Gastroesophageal sphincter (tissue), 4 donors: ENCODE measurements around the gene ALDH2. TPM values are rescaled to one million over a fixed set of nuclear protein-coding genes. Genes with fewer than 3 reads are reported as not detected.

Source experiments
- ATAC-seq: fragments of 150-250 bp; one replicate; pipeline ENCODE4 v1.9.1; 2016; ENCODE audit warnings: mild to moderate bottlenecking, moderate library complexity
- H3K27ac ChIP-seq, 4 donors: fragments of 200-600 bp; sonication (generic) in 3 of 4; 1 replicate in 3 of 4; 2 replicates in 1 of 4; pipeline ENCODE4 v1.5.1; 2016 to 2019
- H3K27me3 ChIP-seq: fragments of 200-600 bp; sonication (generic); one replicate; pipeline ENCODE4 v1.5.1; 2019
- H3K36me3 ChIP-seq, 2 donors: fragments of 200-600 bp; sonication (generic); one replicate each; pipeline ENCODE4 v1.5.1; 2019; ENCODE audit warnings: control low read depth in 1 of 2
- H3K4me1 ChIP-seq, 3 donors: fragments of 200-600 bp; sonication (generic); 1 replicate in 2 of 3; 2 replicates in 1 of 3; pipeline ENCODE4 v1.5.1; 2016 to 2019; ENCODE audit warnings: control low read depth in 2 of 3
- H3K4me3 ChIP-seq, 2 donors: fragments of 200-600 bp; sonication (generic); one replicate each; pipeline ENCODE4 v1.5.1; 2019; ENCODE audit warnings: mild to moderate bottlenecking in 1 of 2, moderate library complexity in 1 of 2
- H3K9me3 ChIP-seq, 3 donors: fragments of 200-600 bp; sonication (generic); one replicate each; pipeline ENCODE4 v1.5.1; 2017 to 2019; ENCODE audit warnings: control low read depth in 2 of 3
- EP300 ChIP-seq: sonication (generic); formaldehyde crosslinking; IDR thresholded peaks from one replicate; pipeline ENCODE4 v1.6.1; 2017; ENCODE audit warnings: antibody characterized with exemption, mild to moderate bottlenecking
- POLR2A ChIP-seq, 2 donors: fragments of 450-650 bp; IDR thresholded peaks; one replicate each; pipeline ENCODE4 v1.6.1; 2017; ENCODE audit warnings: antibody characterized with exemption in 2 of 2, mild to moderate bottlenecking in 2 of 2, moderate library complexity in 1 of 2
- POLR2AphosphoS5 ChIP-seq: sonication (generic); formaldehyde crosslinking; IDR thresholded peaks from one replicate; pipeline ENCODE4 v1.6.1; 2017; ENCODE audit warnings: antibody characterized with exemption
- WGBS, 2 donors: methylation state at CpG; one replicate each; pipeline ENCODE4 v1.1.5; 2018; ENCODE audit warnings: low coverage in 1 of 2; 5-methylcytosine and 5-hydroxymethylcytosine counted together
- total RNA-seq, 4 donors: library from RNA; depleted of rRNA; stranded (reverse); fragments of >200 nt; gene quantifications; one replicate each; pipeline ENCODE4 v1.1.0, GENCODE V29; 2016
- TF ChIP-seq, protein P1 (sequence below), 4 experiments: fragments of 200-600 bp in 2 of 4; fragments of 450-650 bp in 2 of 4; sonication (generic) in 1 of 4; IDR thresholded peaks; one replicate each; pipeline ENCODE4 v1.5.1; 2017 to 2019; ENCODE audit warnings: antibody characterized with exemption in 4 of 4, mild to moderate bottlenecking in 2 of 4, moderate library complexity in 2 of 4

Gene ALDH2
- total RNA-seq, 4 donors from 2014 or later = 197 to 245 (median 209) TPM

- Histone ChIP-seq H3K4me1 (peaks cover 0 to 31% (median 0%) of the 10 kb centered on the region in 3 donors), H3K36me3 (peaks cover 0 to 73% of the 10 kb centered on the region in 2 donors), H3K9me3 (no peaks in the 10 kb centered on the region), H3K4me3 (no peak overlapping the region), H3K27ac (no peak overlapping the region), H3K27me3 (no peaks in the 10 kb centered on the region)
- ATAC-seq = peak; percentile 89
- no peak for TF ChIP-seq EP300
- TF ChIP-seq POLR2A (IDR thresholded peaks at IDR 0.05) = no peak
- TF ChIP-seq, protein P1, sequence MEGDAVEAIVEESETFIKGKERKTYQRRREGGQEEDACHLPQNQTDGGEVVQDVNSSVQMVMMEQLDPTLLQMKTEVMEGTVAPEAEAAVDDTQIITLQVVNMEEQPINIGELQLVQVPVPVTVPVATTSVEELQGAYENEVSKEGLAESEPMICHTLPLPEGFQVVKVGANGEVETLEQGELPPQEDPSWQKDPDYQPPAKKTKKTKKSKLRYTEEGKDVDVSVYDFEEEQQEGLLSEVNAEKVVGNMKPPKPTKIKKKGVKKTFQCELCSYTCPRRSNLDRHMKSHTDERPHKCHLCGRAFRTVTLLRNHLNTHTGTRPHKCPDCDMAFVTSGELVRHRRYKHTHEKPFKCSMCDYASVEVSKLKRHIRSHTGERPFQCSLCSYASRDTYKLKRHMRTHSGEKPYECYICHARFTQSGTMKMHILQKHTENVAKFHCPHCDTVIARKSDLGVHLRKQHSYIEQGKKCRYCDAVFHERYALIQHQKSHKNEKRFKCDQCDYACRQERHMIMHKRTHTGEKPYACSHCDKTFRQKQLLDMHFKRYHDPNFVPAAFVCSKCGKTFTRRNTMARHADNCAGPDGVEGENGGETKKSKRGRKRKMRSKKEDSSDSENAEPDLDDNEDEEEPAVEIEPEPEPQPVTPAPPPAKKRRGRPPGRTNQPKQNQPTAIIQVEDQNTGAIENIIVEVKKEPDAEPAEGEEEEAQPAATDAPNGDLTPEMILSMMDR (IDR thresholded peaks at IDR 0.05) = peak in 3 of 4 experiments; percentile 71 to 92 (median 72)
- peak; percentile 11 for TF ChIP-seq POLR2AphosphoS5
- 0 to 17% methylated on average over 8 to 9 of the region's 23 CpGs for WGBS, 2 donors
Observed at GRCh38 chr12:111753144-111753881, 13.4 kb upstream of the ALDH2 start.

- Histone ChIP-seq H3K4me1 (peaks cover 0 to 19% (median 0%) of the 10 kb centered on the region in 3 donors), H3K27me3 (no peaks in the 10 kb centered on the region), H3K36me3 (peaks cover 0 to 59% of the 10 kb centered on the region in 2 donors), H3K4me3 (no peak overlapping the region), H3K27ac (no peak overlapping the region), H3K9me3 (no peaks in the 10 kb centered on the region)
- 70 to 80% methylated on average over 4 of the region's 8 CpGs for WGBS, 2 donors
- TF ChIP-seq POLR2AphosphoS5 (no peak), EP300 (no peak), POLR2A (IDR thresholded peaks at IDR 0.05) (no peak)
- TF ChIP-seq, protein P1 (IDR thresholded peaks at IDR 0.05) = no peak
- ATAC-seq = no peak
Observed at GRCh38 chr12:111754671-111755070, 12.1 kb upstream of the ALDH2 start.

- Histone ChIP-seq H3K9me3 (no peaks in the 10 kb centered on the region), H3K36me3 (peaks cover 0 to 44% of the 10 kb centered on the region in 2 donors), H3K4me1 (peaks cover 0 to 19% (median 0%) of the 10 kb centered on the region in 3 donors), H3K27ac (no peak overlapping the region), H3K4me3 (no peak overlapping the region), H3K27me3 (no peaks in the 10 kb centered on the region)
- WGBS, 2 donors = 80% methylated on average over 1 of the region's 15 CpGs; no CpG with 5 or more reads in 1 of the 2 donors
- no peak for TF ChIP-seq POLR2A (IDR thresholded peaks at IDR 0.05)
- TF ChIP-seq EP300 = no peak
- TF ChIP-seq, protein P1 (IDR thresholded peaks at IDR 0.05) = no peak
- TF ChIP-seq POLR2AphosphoS5 = no peak
- ATAC-seq = no peak
Observed at GRCh38 chr12:111756196-111756595, 10.5 kb upstream of the ALDH2 start.

- ATAC-seq = no peak
- Histone ChIP-seq H3K36me3 (peaks cover 0 to 42% of the 10 kb centered on the region in 2 donors), H3K27ac (no peak overlapping the region)
Observed at GRCh38 chr12:111756681-111757080, 10.1 kb upstream of the ALDH2 start.

More at GRCh38 chr12:111756681-111757080, 10.1 kb upstream of the ALDH2 start:
- TF ChIP-seq EP300 (no peak), POLR2AphosphoS5 (no peak), POLR2A (IDR thresholded peaks at IDR 0.05) (no peak)
- TF ChIP-seq, protein P1 (IDR thresholded peaks at IDR 0.05) = no peak
- H3K4me1 ChIP-seq = peaks cover 0 to 19% (median 0%) of the 10 kb centered on the region in 3 donors
- H3K27me3 ChIP-seq = no peaks in the 10 kb centered on the region
- no peak overlapping the region for H3K4me3 ChIP-seq
- 40% methylated on average over 1 of the region's 7 CpGs; no CpG with 5 or more reads in 1 of the 2 donors for WGBS, 2 donors
- no peaks in the 10 kb centered on the region for H3K9me3 ChIP-seq
